ENCODE measurements around the gene NOL4L.
"Not testable (repeated sequence)": the region's sequence is repeated elsewhere in the genome, so short reads cannot be mapped to it uniquely, and the experiment has no call there.

Gene NOL4L

DNA sequence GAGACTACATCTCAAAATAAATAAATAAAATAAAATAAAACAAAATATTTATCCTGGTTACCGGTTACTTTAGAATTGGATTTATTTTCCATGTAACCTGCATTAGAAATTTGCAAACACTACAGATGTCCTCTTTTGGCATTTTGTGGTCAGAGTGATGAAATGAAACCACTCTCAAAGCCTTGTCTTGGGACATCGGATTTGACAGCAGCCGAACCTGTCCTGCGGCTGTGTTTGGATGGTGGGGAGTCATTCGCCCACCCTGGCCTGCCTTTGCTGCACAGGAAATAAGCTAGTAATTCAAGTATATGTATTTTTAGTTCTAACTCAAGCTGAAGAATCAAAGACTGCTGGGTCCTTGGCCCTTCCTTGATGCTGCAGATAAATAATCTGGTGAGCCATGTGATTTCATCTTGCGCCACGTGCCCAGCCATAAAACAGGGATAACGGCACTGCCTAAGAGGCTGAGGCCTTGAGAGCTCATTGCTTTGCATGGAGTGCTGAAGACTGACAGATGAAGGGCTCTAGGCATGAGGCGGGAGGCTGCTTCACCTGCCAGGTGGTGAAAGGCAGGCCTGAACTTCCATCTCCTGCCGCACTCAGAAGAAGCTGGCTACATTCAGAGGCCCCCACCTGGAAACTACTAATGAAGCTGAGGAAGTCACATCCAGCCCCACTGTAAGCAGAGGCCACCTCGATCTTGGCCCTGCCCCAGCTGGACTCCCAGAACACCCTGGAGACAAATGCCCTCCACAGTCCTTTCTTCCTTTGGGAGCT, 76.9 kb downstream of the NOL4L start:
- no peak for DNase-seq (ENCODE audit: low read depth)

DNA sequence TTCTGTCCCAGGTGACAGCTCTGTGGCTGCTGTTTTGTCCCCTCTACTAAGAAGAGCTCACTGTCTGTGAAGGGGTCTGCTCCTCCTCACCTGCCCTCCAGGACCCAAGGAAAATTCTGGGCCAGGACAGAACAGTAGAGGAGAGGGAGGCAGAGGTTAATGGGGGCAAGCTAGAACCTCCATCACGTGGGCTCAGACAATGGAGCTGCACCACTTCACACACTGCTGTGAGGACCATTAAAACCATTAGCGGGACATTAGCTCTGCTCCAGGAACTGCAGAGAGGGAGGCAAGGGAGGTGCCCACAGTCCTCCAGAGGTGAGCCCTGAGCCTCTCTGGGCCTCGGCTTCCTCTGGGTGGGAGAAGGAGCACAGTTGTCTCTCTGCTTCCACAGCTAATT, 78.4 kb downstream of the NOL4L start:
- no peak for DNase-seq (ENCODE audit: low read depth)

DNA sequence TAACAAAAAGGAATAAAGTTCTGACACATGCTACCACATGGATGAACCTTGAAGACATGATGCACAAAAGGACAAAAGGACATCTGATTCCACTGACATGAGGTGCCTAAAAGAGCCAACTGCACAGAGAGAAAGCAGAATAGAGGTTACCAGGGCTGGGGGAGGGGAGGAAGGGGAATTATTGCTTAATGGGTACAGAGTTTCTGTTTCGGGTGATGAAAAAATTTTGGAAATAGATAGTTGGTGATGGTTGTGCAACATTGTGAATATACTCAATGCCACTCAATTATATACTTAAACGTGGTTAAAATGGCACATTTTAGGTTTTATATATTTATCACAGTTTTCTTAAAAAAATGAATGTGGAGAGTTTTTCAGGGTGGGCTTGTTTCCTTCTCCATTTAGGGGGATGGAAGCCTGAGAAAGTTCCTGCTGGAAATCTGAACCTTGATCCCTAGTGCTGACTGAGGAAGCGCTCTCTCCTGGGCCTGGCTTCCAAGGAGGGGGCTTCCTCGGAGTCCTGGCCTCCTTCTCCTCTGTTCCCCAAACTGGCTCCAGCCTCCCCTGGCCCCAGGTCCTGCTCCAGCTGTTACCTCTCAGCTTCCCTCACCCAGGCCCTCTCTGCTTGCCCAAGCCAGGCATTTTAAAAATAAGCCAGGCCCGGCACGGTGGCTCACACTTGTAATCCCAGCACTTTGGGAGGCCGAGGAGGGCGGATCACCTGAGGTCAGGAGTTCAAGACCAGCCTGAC, 79.2 kb downstream of the NOL4L start:
- DNase-seq (ENCODE audit: low read depth), result no peak

DNA sequence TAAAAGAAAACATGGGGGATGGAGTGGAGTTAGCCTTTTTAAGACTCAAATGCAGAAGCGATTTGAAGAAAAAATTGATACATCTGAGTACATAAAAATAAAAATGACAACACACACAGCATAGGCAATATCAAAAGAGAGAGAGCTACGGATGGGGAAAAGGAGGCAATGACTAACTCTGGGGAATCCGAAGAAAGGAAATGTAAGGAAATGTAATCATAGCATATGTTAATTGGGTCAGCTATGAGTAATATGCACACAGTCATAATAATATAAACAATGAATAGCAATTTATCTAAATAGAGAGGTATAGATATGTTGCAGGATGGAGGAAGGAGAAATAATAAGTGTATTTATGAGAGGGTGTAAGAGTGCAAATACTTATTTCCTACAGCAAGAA, 83.4 kb downstream of the NOL4L start:
- DNase-seq (ENCODE audit: low read depth), result no peak

DNA sequence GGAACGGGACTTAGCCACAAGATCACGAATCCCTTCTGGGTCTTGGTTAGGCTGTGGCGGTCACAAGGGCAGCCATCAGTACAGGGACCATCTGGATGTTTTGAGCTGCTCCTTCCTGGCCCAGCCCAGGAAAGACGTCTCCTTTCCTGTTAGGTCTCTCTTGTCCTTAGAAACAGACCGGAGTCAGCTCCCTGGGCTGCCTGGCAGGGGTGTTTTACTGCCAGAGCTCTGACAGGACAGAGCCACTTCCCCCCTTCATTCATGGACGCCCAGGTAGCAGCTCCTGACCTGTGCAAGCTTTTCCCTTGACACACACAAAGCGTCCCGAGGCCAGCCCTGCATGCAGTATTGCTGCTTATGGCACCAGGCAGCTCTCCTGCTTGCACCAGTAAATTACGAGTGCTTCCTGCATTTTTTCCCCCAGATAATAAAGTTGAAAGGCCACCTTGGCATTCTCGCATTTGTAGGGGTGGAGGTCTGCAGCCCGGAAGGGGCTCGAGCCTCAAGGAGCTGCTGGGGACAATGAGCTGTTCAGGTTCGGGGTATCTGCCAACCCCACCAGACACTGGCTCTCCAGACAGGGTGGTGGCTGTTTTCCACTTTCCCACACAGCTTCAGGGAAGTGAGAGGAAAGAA, 87.4 kb downstream of the NOL4L start:
- no peak for DNase-seq (ENCODE audit: low read depth)

DNA sequence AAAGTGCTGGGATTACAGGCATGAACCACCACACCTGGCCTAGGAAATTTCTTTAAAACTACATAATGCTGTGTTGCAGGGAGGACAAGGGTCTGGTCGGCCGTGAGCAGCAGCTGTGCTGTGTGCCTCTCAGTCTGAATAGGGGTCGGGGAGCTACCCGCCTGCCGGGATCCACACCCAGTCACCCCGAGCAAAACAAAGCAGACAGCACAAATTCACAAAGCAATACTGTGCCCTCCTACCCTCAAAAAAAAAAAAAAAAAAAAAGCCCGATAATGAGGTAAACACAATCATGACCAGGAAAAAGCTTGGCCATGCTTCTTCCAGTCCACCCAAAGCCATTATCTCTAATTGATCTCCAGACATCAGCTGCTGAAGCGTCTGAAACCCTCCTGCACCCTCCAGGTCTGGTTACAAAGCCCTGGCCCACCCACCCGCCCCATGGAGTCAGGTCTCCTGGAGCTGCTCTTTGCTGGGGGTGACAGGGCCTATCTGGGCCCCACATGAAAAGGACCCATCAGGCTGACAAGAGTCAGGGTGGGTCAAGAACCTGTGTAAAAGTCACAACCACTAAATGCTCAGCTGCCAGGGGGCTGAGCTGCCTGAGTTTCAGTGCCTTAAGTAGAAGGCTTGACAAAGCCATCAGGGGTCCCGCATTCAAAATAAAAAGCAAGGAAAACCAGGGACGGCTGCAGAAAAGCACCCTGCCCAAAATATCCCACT, 88.2 kb downstream of the NOL4L start:
- DNase-seq (ENCODE audit: low read depth), result no peak

DNA sequence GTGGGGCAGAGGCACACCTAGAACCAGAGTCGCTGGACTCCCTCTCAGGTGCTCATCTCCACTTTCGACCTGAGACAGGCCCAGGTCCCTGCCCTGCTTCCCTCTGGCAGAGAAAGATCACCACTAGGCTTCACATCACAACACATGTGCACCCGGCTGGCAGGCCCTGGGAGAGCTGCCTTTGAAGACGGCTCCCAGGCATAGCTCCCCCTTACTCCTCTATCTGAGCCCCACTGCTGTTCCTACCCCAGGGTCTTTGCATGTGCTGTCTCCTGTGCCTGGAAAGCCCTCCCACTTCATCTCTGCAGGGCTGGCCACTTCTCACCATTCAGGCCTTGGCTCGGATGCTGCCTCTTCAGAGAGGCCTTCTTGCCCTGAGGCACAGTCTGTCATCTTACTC, 89.2 kb downstream of the NOL4L start:
- DNase-seq (ENCODE audit: low read depth), result no peak

DNA sequence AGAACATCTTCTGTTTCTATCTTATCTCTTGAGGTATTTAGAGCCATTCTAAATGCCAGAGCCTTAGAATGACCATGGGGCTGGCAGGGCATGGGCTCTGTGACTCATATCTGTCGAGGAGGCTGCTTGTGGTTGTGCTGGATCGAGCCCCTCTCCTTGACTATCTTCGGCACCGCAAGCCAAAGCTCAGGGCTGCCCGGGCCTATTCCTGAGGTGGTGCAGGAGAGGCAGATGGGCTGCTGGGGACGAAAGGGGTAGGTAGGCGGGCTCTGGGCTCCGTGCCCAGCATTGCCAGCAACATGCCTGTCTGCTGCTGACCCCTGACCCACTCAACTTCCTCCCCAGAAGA, 89.9 kb downstream of the NOL4L start:
- no peak for DNase-seq (ENCODE audit: low read depth)

DNA sequence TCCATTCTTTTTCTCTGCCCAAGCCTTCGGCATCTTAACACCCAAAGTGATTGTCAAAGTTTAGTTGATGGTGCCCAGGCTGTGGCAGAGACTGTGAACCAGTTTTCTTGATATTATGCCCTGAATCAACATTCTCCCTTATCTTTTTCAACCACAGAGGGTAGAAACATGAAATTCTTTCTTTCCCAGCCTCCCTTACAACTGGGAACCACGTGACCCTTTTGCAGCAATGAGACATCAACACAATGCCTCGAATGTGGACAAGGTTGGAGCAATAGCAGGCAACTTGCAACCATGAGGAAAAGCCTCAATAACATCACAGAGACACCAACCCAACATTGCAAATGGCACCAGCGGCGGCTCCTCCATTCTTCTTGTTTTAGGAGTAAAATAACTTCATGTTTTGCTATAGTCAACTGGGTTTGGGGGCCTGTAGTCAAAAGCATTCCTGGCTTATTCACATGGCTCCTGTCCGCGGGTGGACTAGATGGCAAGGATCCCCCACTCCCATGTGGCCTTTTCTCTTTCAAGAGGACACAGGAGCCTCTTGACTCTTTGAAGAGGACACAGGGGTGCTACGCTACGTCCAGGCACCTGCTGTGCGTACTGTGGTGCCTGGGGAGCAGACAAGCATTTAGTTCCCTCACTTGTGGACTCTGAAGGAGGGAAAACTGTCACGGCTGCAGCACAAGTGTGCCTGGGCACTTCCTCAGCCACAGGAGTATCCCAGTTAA, 90.5 kb downstream of the NOL4L start:
- no peak for DNase-seq (ENCODE audit: low read depth)

DNA sequence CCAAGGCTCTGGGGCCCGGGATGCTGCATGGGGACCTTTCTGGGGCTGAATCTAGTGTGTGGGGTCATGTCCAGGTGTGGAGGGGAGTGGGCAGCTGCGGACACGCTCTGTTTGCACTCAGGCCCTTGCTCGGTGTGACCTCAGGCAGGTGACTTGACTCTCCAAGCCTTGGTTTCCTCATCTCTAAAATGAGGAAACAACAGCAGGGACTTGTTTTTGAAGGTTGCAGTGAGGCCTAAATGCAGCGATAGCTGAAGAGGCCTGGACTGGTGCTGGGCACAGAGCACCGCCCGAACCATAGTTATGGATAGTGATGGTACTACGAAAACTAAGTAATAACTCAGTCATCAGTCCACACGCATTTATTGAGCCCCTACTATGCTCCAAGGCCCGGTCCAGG, 91.8 kb downstream of the NOL4L start:
- DNase-seq (ENCODE audit: low read depth), result no peak

DNA sequence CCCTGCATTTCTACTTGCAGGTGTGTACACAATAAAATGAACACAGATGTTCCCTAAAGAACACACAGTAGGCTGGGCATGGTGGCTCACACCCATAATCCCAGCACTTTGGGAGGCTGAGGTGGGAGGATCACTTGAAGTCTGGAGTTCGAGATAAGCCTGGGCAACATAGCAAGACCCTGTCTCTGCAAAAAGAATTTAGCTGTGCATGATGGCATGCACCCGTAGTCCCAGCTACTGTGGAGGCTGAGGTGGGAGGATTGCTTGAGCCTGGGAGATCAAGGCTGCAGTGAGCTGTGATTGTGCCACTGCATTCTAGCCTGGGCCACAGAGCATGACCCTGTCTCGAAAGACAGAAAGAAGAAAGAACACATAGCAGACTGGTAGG, 93.4 kb downstream of the NOL4L start:
- DNase-seq (ENCODE audit: low read depth), result not testable (repeated sequence)

DNA sequence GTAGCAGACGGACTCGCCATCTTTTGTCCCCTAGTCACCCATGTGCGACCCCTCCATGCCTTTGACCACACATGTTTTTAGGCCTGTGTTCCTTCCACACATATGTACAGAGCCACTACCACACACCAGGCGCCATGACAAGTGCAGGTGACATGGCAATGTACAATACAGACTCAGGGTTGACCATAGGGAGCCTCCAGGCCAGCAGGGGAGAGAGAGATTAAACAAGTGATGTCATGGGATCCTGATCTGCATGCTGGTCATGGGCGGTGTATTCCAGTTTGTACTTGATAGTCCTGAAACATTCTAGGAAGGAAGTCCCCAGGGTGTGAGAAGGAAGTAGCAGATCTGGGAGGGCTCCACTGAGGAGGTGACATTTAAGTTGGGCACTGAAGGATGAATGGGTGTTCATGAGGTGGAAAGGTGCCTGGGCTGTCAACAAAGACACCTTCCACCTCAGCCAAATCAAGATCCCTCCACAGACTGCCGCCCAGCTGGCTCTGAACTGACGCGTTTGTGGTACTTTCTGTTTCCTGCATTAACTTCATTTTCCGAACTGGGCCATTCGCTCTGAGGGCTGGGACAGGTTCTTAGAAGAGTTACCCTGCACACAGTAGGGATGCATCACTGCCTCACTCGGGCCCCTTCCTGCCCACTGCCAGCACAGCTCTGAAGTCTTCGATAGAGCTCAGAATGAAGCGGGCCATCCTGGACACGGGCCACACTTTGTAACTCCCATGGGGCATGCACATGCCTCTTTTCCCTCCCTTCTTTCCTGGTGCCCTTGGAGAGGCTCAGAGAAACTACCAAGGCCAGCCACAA, 94.0 kb downstream of the NOL4L start:
- no peak for DNase-seq (ENCODE audit: low read depth)

DNA sequence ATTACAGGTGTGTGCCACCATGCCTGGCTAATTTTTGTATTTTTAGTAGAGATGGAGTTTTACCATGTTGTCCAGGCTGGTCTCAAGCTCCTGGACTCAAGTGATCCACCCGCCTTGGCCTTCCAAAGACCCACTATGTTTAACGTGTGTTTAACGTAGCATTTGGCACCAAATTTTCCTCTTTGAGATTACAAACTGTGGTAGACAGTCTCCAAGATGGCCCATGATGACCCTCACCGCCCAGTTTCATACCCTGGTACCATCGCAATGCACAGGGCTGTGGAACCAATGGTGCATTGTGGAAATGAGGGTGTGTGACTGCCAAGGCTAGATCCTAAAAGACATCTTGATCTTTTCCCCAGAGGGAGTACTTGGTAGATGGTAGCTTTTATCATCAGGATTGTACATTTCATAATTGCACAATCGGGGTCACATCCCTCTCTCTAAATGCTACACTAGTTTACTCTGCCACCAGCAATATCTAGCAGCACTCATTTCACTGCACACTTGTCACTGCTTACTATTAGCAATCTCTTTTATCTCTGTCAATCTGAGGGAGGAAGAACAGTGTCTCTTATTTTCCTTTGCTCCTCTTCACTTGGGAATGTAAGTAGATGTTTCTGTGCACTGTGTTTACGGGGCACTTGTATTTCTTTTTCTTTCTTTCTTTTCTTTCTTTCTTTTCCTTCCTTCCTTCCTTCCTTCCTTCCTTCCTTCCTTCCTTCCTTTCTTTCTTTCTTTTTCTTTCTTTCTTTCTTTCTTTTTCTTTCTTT, 96.9 kb downstream of the NOL4L start:
- no peak for DNase-seq (ENCODE audit: low read depth)

DNA sequence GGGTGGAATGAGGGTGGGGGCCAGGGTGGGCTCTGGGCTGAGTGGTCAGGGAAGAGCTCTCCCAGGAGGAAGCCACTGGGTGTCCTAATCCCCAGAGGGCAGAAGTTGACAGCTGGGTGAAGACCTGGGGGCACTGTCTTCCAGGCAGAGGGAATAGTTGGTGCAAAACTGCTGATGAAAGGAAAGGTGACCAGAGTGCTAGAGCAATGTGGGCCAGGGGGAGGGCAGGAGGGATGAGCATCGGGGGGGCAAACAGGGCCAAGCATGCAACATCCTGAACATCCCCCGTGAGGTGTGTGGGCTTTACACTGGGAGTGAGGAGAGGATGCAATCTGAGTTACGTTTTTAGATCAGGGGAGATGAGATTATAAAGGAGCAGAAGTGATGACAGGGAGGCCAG, 97.8 kb downstream of the NOL4L start:
- DNase-seq (ENCODE audit: low read depth), result no peak

DNA sequence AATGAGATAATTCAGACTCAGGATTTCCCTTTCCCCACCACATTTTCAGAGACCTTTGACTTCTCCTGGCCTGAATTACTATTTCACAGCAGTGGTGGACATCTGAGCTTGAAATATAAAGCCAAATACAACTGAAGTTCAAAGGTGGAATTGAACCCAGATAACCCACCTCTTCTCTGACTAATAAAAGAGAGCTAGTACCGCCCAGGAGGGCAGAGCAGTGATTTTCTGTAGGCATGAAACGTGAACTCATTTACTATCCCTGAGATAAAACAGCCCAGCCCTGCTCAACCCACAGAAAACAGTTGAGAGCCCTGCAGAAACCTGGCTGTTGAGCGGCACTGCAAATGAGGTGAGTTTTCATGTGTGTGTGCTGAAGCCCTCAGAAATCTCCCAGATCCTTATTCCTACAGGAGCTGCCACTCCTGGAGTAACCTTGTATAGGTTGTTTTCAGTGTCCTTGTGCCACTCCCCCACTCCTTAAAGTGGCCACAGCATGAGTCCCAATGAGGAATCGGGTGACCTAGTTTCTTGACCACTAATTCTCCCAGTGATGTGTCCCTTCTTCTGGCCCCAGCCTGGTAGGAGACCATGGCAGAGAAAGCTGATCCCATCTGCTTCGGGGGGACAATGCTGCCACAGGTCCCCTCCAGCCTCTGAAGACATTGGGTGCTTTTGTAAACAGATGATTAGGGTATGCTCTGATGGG, 99.2 kb downstream of the NOL4L start:
- no peak for DNase-seq (ENCODE audit: low read depth)

DNA sequence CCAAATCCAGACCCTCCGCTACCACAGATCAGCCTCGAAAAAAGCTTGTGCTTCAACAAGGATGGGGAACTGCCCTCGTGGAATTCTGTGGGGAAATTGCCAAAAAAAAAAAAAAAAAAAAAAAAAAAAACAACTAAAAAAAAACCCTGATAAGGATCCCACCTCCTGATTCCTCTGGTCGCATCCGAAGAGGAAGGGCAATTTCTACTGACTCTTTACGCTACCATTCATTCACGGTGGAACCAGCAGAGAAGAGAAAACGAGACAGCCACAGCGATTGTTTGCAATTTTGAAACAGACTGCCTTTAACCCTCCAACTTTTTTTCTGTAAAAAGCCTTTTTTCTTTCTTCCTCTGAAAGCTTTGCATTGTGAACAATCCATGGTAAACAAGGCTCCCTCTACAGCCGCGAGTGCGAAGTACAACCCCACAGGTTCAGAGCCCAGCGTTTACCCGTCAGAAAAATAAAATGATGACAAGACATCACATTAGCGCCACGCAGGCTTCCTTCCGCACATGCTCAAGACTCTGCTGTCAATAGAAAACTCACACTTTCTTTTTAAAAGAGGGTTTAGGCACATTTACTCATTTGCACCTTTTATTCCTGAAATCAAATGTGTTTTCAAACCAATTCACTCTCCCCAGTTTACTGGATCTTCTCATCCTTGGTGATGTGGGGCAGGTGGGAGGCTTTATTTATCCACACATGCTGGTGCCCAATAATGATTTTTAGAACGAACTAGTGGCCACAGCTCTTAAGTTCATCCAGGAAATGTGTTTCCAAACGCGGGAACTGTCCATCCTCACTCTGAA, 100.0 kb downstream of the NOL4L start:
- peak; percentile 61 for DNase-seq (ENCODE audit: low read depth)

DNA sequence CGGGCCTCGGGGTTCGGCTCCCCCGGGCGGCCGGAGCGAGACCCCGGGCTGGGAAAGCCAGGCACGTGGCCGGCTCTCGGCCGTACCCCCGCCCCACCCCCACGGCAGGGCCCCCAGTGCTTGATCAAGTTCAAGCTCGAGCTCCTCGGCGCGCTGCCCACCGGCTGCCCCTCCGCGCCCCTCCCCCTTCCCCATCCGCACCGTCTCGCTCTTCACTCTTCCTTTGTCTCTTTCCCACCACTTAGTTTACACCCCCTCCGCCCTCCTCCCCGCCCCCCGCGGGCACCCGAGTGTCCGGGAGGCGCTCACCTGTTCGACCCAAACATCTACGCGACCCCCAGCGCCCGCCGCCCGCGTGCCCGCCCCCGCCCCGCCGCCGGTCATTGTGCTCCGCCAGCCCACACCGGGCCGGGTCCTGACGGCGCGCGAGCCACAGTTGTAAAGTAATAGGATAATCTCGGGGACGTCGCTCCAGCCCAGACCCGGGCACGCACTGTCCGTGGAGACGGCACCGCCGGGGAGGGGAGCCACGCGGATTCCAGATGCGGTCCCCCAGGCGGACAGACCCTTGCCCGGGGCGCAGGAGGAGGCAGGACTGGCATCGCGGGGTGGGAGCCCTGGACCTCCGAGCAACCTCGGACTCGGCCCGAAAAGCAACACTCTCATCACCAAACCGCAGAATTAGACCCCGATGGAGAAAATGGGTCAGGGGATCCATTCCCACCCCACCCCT, 100.7 kb downstream of the NOL4L start:
- no peak for DNase-seq (ENCODE audit: low read depth)
